Left ventricle myocardium inferior (tissue), 1 donor: ENCODE data around the gene DCAF11. TPM values are rescaled to one million over a fixed set of nuclear protein-coding genes. Genes with fewer than 3 reads are reported as not detected.

Experiments
- DNase-seq: peaks from one replicate; pipeline ENCODE4 v3.0.0-alpha.2; 2020
- H3K27ac ChIP-seq: fragments of 200-600 bp; replicated peaks from 2 replicates; pipeline ENCODE4 v1.8.0; 2021
- H3K27me3 ChIP-seq: fragments of 200-600 bp; 2 replicates; pipeline ENCODE4 v1.8.0; 2021; ENCODE audit warnings: low read depth
- H3K36me3 ChIP-seq: fragments of 200-600 bp; 2 replicates; pipeline ENCODE4 v1.8.0; 2021
- H3K4me1 ChIP-seq: fragments of 200-600 bp; 2 replicates; pipeline ENCODE4 v1.8.0; 2021
- H3K4me3 ChIP-seq: fragments of 200-600 bp; 2 replicates; pipeline ENCODE4 v1.8.0; 2021; ENCODE audit warnings: mild to moderate bottlenecking, moderate library complexity
- H3K9me3 ChIP-seq: fragments of 200-600 bp; replicated peaks from 2 replicates; pipeline ENCODE4 v1.8.0; 2021
- intact Hi-C: fragments of 100-400 bp; cut with micrococcal nuclease; formaldehyde crosslinking; loops from one replicate; pipeline ENCODE4 v1.11.0; 2022
- total RNA-seq: library from RNA; stranded (reverse); fragmentation: NEBNext Ultra II Directional; extraction: Animal tissue kit (Norgen Biotek cat#: 25700); gene quantifications from one replicate; pipeline ENCODE4 v1.2.1, GENCODE V29; 2021
- TF ChIP-seq, protein P1 (sequence below): fragments of 200-600 bp; IDR thresholded peaks from 2 replicates; pipeline ENCODE4 v1.8.0; 2021; ENCODE audit warnings: antibody characterized with exemption, mild to moderate bottlenecking, borderline replicate concordance
- donor health status: DM: no; HTN: yes; CAD: no; lungs with severe emphysema.

DCAF11 gene
- total RNA-seq, 1 donor from 2014 or later: 74.7 TPM

- no peak overlapping the region for H3K4me3 ChIP-seq
- no peaks in the 10 kb centered on the region for H3K36me3 ChIP-seq
- TF ChIP-seq, protein P1, sequence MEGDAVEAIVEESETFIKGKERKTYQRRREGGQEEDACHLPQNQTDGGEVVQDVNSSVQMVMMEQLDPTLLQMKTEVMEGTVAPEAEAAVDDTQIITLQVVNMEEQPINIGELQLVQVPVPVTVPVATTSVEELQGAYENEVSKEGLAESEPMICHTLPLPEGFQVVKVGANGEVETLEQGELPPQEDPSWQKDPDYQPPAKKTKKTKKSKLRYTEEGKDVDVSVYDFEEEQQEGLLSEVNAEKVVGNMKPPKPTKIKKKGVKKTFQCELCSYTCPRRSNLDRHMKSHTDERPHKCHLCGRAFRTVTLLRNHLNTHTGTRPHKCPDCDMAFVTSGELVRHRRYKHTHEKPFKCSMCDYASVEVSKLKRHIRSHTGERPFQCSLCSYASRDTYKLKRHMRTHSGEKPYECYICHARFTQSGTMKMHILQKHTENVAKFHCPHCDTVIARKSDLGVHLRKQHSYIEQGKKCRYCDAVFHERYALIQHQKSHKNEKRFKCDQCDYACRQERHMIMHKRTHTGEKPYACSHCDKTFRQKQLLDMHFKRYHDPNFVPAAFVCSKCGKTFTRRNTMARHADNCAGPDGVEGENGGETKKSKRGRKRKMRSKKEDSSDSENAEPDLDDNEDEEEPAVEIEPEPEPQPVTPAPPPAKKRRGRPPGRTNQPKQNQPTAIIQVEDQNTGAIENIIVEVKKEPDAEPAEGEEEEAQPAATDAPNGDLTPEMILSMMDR: no peak
- H3K4me1 ChIP-seq: no peaks in the 10 kb centered on the region
- DNase-seq: no peak
- H3K27me3 ChIP-seq: peaks cover 33% of the 10 kb centered on the region
- intact Hi-C loops: no loop called here
- no peaks in the 10 kb centered on the region for H3K9me3 ChIP-seq
- no peak overlapping the region for H3K27ac ChIP-seq
Observed at GRCh38 chr14:24067133-24068082, 47.2 kb upstream of the DCAF11 start.

DNA sequence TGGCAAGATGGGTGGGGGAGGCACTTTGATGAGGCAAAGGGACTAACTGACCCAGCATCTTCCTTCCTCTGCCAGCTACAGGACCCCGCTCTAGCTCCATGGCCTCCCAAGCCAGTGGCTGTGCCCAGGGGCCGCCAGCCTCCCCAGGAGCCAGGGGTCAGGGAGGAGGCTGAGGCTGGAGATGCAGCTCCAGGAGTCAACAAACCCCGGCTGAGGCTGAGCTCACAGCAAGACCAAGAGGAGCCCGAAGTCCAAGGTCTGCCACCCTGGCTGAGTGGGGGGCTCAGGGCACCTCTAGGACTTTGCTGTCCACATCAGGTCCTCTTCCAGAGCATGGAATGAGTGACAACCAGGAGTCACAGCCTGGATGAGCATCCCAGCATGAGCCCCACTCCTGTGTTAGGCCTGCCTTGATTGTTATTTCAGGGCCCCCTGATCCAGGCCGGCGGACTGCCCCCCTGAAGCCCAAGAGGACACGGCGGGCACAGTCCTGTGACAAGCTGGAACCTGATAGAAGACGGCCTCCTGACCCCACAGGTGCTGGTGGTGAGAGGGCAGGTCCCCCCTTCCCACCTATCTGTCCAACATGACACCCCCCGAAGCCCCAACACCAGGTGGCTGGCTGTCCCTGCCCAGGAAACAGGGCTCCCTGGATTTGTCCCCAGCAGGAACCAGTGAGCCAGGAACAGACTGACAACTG, 45.7 kb upstream of the DCAF11 start:
- intact Hi-C loops: no loop called here
- H3K36me3 ChIP-seq: no peaks in the 10 kb centered on the region
- no peaks in the 10 kb centered on the region for H3K9me3 ChIP-seq
- no peak overlapping the region for H3K4me3 ChIP-seq
- peaks cover 48% of the 10 kb centered on the region for H3K27me3 ChIP-seq
- H3K4me1 ChIP-seq: no peaks in the 10 kb centered on the region
- TF ChIP-seq, protein P1: no peak
- no peak overlapping the region for H3K27ac ChIP-seq
- no peak for DNase-seq

- intact Hi-C loops: no loop called here
- Histone ChIP-seq H3K36me3 (no peaks in the 10 kb centered on the region), H3K4me3 (no peak overlapping the region), H3K4me1 (no peaks in the 10 kb centered on the region), H3K27ac (no peak overlapping the region), H3K27me3 (peaks cover 51% of the 10 kb centered on the region), H3K9me3 (no peaks in the 10 kb centered on the region)
- no peak for DNase-seq
- TF ChIP-seq, protein P1: no peak
Observed at GRCh38 chr14:24069411-24069735, 45.2 kb upstream of the DCAF11 start.

DNA sequence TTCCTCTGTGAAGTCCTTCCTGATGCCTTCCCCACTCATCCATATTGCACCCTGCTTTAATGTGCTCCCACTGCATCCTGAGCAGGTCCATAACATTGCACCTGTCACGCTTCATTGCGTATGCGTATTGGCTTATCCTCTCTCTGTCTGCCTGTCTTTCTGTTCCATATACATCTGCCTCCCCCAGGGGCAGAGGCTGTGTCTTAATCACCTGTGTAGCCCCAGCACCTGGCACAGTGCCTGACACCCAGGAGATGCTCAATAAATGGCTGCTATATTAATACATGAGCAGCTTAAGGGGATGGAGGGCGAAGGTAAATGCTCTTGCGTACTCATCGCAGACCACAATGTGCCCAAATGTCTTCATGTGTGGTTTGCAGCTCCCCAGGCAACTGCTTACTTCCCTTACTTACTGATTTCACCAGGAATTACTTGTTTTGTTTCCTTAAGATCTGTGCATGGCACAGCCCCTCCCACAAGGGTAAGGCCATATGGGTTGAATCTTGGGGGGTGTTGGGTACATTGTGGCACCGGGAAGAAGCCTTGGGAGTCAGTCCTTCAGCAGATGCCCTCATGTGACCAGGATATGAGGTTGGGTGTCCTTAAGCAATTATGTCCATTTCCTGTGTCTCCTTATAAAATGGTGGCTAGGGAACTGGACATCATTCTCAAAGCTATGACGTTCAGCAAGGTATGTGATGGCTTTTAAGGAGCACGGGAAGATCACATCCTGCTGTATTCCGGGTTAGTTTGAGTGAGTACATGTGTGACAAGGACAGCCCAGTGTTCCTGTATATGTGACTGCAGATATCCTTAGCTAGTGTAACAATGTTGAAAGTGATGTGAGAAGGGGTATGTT, 44.1 kb upstream of the DCAF11 start:
- DNase-seq: no peak
- TF ChIP-seq, protein P1: no peak
- no peaks in the 10 kb centered on the region for H3K36me3 ChIP-seq
- no peaks in the 10 kb centered on the region for H3K9me3 ChIP-seq
- intact Hi-C loops: no loop called here
- no peak overlapping the region for H3K4me3 ChIP-seq
- no peaks in the 10 kb centered on the region for H3K4me1 ChIP-seq
- peaks cover 51% of the 10 kb centered on the region for H3K27me3 ChIP-seq
- no peak overlapping the region for H3K27ac ChIP-seq

GRCh38 chr14:24071144-24071697, 43.4 kb upstream of the DCAF11 start, which contains the start of gene CPNE6:
TSS of gene CPNE6 (plus strand) at chr14:24071562. CDS start at chr14:24072937, 1,375 bp downstream.
- H3K4me3 ChIP-seq: no peak within 1 kb of the TSS
- no peak for DNase-seq
- H3K36me3 ChIP-seq: no peaks in the 10 kb centered on the region
- no peaks in the 10 kb centered on the region for H3K4me1 ChIP-seq
- intact Hi-C loops: no loop called here
- no peaks in the 10 kb centered on the region for H3K9me3 ChIP-seq
- H3K27me3 ChIP-seq: peaks cover 51% of the 10 kb centered on the region
- H3K27ac ChIP-seq: no peak within 1 kb of the TSS
- TF ChIP-seq, protein P1: no peak
